GM19438 (cell line): Measurements from ENCODE around the gene MTHFD2L.

Source experiments
- ATAC-seq: cut with Tn5 transposase; IDR thresholded peaks from one replicate; pipeline ENCODE4 v1.9.1; 2021; ENCODE audit warnings: low read depth; ENCODE audit not compliant: unreplicated experiment

Gene MTHFD2L

DNA sequence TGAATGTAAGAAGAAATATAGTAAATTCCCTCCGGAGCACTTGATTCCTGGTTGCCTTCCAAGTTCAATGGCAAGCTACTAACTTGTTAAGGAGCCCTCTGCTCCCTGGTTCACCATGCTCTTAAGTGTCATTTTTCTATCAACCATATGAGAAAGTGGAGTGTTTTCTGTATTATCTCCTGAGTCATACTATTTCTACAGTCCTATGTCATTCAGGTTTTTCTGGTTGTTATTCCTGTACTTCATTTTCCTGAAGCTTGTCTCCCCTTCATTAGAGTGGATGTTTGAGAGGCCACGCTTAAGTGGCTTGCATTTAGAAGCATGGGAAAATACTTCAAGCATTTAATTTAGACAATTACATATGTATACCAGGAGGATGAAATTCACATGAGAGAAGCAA is 135.6 kb downstream of the MTHFD2L start:
- no peak for ATAC-seq

DNA sequence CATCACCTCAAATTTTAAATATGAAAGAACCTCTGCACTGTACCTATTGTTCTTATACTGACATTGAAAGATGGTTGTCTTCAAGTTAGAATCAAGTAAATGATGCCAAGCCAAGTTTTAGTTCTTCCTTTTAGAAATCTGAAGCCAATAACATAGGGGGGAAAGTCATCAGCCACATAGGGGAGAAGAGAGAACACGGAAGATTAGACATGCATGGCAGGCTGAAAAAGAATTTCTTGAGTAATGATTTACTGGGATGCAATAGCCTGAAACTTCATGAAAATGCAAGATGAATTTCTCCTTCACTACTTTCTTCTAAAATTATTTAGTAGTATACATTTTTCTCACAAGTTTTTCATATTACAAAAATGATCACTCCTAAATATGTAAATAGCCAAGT is 136.8 kb downstream of the MTHFD2L start:
- no peak for ATAC-seq

DNA sequence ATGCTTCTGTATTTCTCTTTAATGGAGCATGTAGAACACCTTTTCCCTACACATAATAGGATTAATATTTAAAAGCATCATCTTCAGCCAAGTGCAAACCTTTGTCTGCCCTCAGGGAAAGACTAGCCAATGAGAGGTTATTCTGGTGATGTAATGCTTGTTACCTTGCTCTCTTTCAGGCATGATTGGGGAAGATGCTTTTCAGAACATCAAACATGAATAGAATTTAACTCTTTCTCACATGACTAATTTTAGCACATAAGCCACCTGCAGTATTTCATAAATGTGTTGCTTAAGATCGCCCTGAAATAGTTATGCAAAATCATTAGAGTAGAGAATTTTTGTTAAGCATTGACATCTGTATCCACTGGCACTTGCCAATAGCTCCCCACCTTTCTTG is 139.6 kb downstream of the MTHFD2L start:
- ATAC-seq: no peak

DNA sequence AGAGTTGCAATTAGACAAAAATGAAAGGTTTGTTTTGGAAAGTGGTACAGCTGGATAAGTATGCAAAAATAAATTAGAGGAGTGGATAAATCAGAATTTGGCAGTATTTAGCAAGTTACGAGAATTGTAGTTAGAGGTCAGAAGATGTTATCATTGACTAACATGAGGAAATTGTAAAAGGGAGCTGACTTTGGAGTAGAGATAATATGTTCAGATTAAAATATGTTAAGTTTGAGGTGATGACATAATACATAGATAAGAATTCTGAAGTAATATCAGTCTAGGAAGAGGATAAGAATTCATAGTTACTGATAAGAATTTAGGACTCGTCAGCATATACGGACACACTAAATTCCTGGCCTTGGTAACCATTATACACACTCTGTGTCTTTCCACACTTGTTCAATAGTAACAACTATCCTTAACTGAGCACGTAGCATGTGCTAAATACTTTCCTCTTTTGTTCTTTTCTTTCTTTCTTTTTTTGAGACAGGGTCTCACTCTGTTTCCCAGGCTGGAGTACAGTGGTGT is 146.2 kb downstream of the MTHFD2L start:
- ATAC-seq: no peak

DNA sequence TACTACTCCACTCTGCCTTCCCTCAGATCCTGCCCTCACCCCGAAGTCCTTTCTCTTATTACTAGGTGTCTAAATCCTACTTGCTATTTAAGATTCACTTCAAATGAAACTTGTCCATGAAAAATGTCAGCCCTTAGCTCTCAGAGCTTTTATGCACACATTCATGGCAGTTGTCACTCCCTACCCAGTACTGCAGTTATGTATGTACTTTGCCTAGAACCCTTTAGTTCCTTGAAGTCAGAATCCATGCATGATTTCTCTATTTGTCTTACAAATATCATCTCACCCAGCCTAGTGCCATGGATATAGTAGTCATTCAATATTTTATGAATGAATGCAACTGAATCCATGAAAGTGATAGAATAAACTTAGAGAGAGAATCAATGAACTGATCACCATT is 147.1 kb downstream of the MTHFD2L start:
- no peak for ATAC-seq

DNA sequence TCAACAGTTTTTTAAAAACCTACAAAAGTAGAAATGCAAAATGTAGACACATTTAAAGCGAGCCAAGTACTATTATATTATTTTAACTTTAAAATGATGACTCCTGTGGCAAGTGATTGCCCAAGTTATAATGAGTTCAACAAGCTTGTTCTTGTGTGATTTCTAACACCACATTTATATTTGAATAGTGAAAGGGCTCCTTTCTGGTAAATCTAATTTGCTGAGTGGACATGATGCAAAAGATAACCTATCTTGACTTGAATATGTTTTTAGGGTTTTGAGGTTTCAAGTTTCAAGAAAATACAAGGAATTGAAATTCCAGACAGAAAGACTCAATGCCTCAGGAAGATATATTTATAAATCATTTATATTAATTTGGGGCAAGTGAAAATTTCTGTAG is 149.3 kb downstream of the MTHFD2L start:
- ATAC-seq: no peak

DNA sequence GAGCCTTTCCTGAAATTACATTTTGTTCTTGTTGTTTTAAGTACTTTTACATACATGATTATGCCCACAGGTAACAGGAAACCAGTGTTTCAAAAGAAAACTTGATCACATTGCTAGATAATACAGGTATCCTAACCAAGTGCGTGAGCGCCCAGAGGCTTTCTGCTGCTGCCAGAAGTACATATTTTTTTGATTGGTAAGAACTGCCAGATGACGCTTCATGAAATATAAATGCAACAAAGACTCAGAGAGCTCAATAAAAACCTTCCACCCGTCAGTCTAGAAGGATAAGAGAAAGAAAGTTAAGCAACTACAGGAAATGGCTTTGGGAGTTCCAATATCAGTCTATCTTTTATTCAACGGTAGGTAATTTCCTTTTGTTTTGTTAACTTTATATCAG is 150.3 kb downstream of the MTHFD2L start, which contains the start of gene EPGN:
Gene EPGN, plus strand, starts transcription at position 256 of the 400 bp plus-strand sequence. Its CDS starts 64 bp downstream, at position 320.
- ATAC-seq: no peak

DNA sequence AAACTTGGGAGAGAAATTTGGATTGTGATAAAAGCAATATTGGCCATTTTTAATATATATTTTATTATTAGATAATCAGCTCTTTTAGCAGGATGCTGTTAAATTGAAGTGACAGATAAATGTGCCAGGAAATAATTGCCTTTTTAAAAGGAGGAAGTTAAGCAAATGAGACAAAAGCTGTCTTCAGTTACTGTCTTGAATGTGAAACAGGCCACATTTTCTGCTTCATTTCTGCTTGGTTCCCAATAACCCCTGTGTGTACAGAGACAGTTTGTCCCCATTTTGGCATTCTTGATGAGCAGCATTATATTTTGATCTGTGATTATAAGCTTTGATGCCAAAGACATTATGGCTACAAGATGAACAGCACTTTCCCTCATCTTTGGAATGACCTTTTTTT is 151.3 kb downstream of the MTHFD2L start:
- ATAC-seq: no peak

DNA sequence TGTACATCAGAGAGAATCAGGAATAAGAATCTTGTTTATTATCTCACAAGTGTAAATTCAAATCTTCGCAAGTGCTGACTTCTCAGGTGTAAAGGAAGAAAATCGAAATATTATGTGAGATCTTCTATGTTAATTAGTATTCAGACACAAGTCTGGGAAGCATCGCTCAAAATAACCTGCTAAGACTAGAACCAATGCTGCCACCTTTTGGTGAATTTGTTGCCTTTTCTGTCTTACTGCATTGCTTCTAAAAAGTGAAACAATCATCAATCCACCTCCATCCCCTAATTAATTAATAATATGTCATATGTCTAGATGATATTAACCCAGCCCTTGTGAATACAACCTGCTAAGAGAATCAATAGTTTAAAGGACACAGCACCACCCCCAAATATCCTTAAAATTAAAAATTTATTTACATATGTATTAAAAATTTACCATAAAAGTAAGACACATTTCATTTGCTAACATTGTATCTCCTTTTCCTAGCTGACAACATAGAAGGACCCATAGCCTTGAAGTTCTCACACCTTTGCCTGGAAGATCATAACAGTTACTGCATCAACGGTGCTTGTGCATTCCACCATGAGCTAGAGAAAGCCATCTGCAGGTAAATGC is 153.9 kb downstream of the MTHFD2L start:
- ATAC-seq: no peak

DNA sequence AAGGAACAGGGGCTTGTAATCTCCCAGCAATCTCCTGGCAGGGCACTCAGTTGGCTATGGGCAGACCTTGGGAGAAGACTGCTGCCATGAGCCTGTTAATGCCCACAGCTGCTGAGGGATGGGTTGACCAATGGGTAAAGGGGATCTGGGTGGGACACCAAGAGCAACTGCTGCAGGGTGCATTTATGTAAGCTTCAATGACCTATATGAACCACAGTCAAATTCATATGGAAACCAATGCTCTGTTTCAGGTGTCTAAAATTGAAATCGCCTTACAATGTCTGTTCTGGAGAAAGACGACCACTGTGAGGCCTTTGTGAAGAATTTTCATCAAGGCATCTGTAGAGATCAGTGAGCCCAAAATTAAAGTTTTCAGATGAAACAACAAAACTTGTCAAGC is 156.4 kb downstream of the MTHFD2L start:
- no peak for ATAC-seq

DNA sequence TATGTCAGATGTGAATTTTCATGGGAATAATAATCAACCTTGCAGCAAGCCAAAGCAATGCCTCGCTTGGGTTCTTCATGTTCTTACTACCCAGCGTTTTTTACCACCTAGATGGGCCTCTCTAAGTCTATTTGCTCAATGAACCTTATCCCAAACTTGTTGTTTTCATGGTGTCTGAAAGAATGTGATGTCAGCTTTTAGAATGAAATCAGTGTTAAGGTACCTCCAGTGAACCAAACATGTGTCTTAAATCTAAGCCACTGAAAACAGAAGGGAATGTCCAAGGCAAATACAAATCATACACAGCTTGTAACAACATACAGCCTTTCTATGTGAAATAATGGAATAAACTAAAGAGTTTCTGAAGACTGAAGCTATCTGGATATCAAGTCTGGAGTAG is 157.0 kb downstream of the MTHFD2L start:
- no peak for ATAC-seq

DNA sequence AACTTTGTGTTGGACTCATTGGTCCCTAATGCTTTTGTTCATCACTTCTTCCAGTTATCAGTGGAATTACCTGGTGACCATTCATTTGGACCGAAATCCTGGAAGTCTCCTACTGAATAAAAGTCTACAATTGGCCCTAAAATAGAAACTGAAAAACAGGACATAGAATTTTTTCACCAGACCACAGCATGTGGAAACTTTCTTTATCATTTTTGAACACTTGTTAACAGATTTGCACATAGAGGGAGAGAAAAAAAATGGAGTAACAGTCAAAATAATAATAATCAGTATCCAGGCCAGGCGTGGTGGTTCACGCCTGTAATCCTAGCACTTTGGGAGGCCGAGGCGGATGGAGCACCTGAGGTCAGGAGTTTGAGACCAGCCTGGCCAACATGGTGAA is 157.5 kb downstream of the MTHFD2L start:
- no peak for ATAC-seq

DNA sequence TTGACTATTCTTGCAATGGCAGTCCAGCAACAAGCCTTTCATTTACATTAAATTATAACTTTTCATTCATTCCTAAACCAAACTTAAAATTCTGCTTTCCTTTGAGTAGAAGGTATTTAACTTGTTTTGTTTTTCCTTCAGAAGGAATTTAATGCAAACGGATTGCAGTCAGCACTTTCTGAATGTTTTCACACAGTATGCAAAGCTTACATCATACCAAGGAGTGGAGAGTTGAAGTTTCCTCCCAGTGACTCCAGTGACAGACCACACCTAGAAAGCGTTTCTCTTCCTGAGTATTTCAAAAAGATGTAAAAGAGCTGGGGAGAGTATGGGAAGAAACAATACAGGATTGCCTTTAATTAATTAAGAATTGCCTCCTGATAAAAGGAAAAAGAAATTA is 158.5 kb downstream of the MTHFD2L start:
- ATAC-seq: no peak

DNA sequence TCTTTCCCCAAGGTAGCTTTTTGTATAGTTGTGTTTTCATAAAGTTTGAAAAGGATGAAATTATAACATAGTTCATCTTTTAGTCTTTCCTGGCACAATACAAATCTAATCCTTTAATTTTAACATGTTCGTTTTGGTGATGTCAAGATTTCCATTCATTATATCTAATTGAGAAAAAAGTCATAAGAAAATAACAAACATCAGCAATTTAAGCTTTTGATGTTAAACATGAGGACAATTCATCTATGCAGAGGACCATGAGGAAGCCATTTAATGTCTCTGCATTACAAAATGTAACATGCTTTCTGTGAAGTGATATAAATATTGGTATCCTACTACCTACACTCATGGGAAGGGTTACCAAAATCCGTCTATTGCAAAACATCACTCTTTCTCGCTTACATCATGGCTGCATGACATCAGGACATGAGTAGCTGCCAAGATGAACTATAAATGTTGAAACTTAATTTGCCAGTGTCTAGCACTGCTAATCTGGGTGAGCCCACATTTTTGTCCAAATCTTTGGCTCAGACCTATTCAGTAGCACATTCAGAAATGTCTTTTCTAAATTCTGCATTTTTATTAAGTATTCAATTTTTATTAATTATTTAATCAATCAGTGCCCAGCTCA is 159.8 kb downstream of the MTHFD2L start:
- no peak for ATAC-seq

DNA sequence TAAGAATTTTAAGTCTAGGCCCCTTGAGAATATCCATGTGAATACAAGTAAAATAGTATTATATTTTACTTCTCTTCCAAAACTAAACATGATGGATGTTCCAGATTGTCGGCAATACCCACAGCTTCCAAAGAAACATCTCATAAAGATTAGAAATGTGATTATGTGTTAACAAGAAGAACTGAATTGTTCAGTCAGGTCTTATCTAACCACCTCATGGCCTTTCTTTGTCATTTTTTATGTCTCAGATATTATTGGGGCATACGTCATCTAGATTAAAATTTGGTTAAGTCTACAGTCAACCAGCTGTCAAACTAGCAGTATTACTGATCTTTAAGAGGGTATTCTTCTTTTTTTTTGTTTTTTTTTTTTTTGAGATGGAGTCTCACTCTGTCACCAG is 160.4 kb downstream of the MTHFD2L start:
- ATAC-seq: no peak

DNA sequence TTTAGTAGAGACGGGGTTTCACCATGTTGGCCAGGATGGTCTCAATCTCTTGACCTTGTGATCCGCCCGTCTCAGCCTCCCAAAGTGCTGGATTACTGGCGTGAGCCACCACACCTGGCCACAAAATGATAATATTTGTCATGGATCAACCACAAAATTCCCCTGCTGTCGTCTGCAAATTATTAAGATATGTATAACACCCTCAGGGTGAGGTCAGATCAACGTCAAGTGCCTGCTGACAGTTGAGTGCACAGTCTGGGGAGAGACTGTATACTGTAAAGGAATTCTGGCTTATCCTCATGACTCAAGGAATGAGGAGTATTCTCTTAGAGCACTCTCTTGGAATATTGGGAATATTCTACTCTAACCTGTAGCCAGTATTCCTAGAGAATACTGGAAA is 161.6 kb downstream of the MTHFD2L start:
- ATAC-seq: no peak

DNA sequence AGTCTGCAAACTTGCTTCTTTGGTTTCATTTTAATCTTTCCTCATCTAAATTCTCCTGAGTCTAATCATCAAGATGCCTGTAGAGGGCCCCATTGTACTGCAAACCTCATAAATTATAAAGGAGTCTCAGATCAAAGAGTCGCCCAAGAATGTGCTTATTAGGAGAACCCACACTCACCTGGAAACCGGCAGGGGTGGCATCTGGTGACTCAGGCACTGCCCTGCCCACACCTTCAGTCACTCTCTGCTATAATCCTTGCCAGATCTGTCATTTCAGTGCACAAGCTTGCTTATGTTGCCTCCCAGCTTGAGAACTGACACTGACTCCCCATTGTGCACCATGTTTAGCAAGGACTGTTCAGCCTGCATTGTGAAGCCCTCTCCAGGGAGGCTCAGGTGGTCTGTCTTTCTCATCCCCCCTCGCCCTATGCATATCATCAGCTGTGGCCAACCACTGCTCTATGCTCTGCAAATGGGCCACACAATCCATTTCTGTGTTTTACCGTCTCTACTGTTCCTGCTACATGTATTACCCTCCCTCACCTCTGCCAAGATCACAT is 162.7 kb downstream of the MTHFD2L start:
- peak; percentile 91 for ATAC-seq

DNA sequence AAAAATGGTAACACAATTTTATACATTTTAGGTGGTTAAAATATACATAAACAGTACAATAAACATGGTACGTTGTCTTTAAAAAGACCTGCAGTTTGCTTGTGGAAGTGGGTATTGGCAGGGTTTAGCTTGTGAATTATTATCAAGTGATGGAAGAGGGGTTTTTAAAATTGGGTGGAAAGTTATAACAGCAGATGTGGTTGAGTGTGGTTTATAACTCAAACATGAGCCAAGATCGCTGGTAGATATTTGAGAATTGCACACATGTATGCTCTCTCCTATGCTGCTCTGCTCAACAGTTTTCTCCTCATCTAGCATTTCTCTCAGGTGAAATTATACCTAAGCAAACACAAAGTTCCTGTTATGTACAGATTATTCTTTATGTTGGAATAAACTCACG is 164.4 kb downstream of the MTHFD2L start:
- ATAC-seq: no peak

DNA sequence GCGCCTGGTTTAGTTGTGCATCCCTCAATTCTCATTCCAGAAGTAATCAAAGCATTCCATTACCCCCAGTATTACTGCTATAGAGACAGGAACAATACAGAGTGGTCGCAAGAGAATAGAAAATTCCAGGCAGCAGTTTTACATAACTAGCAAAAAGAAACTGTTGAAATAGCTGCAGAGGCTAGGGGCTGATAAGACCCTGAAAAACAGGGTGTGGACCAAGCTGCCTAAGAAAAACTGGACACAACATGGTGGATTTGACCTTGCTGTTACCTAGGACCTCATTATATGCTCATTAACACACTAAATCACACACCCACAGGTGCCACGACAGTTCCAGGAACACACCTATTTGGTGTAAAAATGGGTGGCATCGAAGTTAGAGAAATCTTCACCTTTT is 165.7 kb downstream of the MTHFD2L start:
- ATAC-seq: no peak

DNA sequence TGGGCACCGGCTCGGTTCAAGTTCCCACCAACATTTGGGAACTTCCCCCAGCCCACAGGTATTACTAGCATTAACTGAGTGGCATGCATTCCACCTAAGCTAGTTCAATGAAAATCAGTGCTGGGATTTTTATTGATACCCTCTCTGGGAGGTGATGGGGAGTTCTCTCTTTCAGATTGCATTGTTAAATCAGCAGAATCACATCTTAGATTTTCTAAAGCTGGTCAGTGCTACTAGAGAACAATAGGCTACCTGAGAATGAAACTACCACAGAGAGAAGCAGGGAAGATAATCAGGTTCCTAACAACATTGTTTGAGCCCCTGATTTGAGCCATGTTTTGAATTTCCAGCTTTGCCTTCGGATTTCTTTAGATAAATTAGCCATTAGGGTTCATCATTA is 166.3 kb downstream of the MTHFD2L start:
- ATAC-seq: no peak

DNA sequence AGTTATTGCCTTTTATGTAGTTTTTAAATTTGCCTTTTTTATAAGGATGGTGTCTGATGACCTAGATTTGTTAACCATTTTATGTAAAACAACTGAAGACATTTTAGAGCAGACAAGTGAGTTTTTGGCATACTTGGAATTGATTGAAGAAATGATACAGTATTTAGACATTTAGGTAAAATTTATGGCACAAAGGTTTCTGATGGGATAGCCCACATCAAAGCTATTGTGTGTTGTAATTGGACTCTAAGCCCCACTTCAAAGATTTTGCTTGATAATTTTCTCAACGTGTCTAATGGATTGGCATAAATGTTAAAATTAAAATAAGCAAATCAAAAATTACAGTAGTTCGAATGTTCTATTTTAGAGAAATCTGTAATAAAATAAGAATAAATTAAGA is 168.0 kb downstream of the MTHFD2L start:
- ATAC-seq: no peak

DNA sequence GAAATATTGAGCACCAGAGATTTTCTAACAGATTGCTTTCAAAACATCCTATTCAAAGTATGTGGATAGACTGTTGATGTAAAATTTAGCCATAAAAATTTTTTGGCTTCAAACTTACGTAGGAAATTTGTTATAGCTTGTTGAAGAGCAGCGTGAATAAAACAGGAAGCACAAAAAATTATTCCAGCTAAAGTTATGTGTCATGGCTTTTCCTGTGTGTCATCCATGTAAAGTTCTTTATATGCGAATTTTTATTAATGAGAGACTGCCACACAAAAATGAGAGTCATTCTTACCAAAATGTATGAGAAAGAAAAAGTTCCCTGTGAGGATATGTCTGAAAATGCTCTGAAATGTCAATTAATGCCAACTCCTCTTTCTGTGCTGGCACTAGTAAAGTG is 169.8 kb downstream of the MTHFD2L start:
- ATAC-seq: no peak
